NCI-H345 (cell line): ENCODE measurements around the gene SYT15.
"Not testable (repeated sequence)": the region's sequence is repeated elsewhere in the genome, so short reads cannot be mapped to it uniquely, and the experiment has no call there.

Source experiments
- DNase-seq: peaks from one replicate; lab custom pipeline; 2025; lab: John Stamatoyannopoulos, UW

Gene SYT15

DNA sequence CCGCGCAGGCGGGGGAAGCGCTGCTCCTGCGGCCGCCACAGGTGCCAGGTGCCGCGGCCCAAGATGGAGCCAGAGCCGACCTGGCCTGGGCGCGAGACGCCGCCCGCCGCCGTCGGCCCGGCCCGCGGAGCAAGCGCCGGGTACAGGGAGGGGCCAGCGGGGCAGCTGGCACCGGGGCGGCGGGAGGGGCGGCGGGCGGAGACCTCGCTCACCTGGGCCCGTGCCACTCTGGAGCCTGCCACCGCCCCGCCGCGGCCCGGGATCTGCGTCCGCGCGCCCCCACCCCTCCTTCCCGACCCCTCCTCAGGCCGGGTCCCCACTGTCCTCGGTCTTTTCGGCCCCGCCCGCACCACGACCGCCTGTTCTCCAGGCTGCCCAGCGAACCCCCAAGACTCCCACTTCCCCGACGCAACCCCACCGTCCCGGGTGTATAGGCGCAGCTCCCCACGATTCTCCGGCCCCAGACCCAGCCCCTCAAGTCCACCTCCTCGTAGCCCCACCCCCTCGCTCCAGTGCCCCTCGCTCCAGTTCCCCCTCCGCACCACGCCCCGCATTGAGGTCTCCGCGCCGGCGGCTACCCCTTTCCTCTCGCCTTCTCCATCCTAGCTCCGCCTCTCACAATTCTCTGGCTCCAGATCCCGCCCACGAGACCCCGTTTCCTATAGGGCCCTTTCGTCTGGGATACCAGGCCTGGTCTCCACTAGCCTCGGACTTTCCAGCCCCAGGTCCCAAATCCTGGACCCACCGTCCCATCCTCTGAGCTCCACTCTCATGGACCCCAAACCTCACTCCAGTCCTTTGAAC lies 22.2 kb upstream of the SYT15 start, which contains the start of gene GPRIN2:
GPRIN2 (minus strand) TSS at position 144 of the 804 bp plus-strand sequence. CDS start 5,922 bp downstream, outside the sequence.
- DNase-seq = peak; percentile 17

DNA sequence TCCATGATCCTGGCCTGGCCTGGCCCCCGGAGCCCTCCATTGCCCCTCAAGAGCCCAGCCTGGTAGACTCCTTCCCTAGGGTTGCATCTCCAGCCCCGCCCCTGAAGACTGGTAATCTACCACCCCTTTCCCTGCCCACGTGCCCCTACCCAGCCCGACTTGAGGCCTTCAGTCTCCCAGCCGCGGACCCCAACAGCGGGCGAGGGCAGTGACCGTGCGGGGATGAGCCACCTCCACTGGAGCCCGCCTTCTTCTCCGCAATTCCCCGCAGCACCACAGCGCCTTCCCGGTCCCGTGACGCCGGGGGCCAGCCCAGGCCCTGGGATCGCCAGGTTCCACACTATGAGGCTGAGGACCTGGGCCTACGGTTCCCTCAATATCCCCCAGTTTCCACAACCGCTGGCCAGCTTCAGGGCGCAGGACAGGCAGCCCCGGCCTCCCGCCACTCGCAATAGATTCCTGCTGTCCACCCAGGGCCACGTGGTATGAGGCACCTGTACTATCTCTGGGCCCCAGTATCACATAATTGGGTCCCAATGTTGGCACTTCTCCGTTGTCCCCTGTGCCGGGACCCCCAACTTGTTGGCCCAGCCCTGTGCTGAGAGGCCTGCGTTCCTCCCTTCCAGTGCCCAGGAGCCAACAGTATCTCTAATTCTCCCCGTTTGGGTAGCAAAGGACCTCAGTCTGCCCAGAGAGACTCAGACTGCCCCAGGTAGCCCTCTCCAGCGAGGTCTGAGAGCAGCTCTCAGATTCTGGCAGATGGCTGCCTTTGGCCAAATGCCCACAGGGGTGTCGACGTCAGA lies 21.4 kb upstream of the SYT15 start:
- DNase-seq = no peak

DNA sequence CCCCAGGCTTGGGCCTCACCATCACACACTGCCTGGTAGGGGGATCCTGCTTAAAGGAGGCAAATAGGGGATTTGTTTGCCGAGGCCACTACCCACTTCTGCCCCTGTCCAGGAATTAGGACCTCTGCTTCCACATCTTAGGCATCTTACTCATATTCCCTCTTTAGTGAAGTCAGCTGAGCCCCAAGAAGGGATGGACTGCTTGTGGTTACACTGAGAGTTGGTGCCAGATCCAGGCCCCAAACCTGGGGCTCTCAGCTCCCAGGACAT lies 20.9 kb upstream of the SYT15 start:
- no peak for DNase-seq

DNA sequence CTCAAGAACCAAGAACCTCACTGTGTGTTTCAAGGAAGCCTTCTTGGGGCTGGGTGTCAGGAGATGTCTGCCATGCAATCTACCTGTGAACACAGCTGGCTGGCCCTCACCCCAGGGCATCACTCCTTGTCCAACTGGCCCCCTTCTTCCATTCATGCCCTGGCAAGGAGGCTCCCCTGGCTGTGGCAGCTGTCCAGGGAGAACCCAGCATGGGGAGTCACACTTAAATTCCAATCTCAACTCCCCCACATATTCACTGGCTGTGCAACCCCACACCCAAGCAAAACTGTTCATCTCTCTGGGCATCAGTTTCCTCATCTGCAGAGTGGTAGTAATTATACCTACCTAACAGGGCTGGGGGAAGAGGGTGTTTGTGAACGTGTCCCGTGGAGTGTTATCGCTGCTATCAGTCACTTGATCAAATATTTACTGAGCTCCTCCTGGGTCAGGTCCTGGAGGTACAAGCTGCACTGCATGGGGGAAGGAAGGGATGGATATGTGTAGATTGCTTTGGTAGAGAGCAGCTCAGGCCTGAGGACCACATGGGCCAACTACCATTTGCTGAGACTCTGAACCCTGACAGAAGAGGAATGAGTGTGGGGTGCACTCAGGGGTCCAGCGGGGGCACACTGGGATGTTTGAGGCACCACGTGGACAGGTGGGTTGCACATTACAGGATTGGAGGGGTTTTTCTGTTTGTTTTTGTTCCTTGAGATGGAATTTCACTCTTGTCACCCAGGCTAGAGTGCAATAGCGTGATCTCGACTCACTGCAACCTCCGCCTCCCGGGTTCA lies 20.3 kb upstream of the SYT15 start:
- peak; percentile 7 for DNase-seq

DNA sequence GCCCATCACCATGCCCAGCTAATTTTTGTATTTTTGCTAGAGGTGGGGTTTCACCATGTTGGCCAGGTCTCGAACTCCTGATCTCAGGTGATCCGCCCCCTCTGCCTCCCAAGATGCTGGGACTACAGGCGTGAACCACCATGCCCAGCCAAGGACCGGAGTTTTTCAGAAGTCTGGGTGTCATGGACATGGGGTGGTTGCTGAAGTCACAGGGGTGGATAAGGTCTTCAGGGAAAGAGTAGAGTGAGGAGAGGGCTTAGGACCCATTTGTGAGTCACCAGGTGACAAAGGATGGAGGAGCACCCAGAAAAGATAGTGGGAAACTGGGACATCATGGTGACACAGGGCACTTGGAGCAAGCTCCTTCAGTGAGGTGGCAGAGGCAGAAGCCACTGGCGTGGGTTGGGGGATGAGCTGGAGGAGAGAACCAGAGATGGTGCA lies 19.7 kb upstream of the SYT15 start:
- DNase-seq = no peak

DNA sequence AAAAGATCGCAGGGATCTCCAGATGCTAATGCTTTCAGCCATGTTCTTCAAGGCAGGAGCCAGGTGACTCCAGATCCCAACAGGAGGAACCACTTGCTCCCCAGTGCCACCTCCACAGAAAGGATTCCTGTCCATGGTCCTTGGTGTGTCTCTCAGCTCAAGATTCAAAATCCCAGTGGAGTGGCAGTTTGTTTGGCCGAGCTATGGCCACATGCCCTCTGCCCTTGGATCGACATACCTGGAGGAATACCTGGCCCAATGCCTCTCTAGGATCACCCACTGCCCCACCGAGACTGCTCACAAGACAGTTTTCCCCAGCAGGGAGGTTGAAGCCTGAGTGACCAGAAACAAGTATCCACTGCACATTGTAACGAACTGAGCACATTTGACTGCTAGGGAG lies 18.5 kb upstream of the SYT15 start:
- no peak for DNase-seq

DNA sequence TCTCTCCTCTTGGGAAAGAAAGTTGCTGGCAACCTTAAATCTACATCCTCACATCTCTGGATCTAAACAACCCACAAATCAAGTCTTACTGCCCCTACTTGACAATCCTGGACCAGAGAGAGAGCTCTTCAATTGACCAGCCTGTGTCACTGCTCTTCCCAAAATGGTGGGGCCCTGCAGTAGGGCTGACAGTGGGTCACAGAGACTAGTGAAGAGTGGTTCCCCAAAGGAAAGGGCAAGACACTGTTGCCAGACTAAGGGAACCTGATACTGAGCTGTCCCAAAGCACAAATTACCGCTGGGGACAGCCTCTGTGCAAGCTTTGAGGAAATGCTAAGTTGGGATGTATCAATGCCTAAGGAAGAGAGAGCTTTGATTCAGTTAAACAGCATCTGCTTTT lies 18.0 kb upstream of the SYT15 start:
- no peak for DNase-seq

DNA sequence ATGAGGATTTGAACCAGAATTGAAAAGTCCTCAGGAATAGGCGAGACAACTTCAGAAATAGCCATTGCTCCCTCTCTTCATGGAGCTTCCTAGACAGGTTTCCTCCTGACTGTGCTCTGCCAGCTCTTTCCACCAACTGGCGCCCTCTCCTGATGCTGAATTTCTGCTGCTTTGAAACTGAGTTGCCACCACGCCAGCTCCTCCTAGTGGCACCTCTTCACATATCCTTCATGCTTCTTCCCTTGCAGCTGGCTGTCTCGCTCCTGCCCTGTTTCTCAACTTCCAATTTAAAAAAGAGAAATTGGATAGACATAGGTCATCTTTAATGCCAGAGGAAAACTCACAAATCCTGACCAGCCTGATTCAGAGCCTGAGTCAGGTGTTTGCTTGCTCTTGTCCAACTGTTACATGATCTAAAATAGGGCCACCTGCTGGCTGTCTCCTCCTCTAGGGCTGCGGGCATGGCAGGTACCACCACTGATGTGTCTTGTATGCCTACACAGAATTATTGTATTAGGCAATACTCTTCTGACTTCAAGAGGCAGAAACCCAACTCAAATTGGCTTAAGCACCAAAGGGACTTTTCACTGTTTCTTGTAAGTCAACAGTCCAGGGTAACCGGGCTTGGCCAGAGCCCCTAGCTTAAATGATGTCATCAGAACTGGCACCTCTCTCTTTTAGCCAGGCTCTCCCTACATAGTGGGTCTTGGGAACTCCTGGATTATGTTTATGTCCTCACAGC lies 13.2 kb upstream of the SYT15 start:
- DNase-seq = not testable (repeated sequence)

DNA sequence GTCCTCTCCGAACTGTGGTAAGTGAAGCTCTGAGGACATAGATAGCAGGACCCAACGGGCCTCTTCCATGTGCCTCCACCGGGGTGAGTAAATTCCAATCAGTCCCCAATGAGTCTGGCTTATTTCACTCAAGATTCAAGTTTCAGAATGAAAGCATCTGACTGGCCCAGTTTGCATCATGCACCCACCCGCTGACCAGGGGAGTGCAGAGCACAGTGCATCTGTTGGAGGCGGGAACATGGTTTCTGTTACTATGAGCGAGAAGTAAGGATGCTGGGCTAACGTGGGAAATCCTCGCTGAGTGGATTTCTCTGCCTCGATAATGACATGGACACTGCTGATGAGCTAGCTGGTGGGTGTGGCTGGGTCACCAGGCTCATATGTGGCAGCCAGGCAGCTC lies 11.8 kb upstream of the SYT15 start:
- not testable (repeated sequence) for DNase-seq

DNA sequence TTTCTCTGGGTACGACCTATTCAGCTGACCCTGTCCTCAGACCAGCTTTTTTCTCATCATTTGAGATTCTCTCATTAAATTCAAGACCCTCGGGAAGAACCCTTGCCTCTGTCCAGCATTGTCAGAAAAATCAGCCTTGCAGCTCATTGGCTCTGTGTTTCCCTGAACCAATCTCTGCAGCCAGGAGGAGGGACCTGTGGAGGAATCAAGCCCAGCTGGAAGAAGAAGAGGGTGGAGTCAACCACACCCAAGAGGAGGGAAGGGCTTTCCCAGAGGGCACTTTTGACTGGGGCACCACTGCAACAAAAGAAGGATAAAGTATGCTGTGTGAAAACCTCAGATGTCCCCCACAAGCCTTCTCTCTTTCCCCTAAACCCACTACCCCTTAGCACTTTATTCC lies 8.3 kb upstream of the SYT15 start:
- not testable (repeated sequence) for DNase-seq

DNA sequence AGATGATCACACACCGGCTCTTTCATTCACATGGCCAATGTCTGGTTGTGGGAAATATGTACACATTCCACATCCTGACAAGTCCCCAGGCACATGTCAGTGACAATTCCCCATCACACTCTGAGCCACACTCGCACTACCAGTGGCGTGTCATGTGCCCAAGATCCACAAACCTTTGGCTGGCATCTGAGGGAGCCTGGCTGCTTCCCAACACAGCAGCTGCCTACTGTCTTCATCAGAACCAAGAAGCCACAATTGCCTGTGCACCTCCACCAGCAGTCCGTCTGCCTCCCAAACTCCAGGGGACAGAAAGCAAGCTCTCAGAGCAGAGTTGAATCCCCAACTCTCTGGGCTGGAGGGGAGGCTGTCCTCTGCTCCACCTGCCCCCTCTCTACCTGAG lies 6.2 kb upstream of the SYT15 start:
- not testable (repeated sequence) for DNase-seq

DNA sequence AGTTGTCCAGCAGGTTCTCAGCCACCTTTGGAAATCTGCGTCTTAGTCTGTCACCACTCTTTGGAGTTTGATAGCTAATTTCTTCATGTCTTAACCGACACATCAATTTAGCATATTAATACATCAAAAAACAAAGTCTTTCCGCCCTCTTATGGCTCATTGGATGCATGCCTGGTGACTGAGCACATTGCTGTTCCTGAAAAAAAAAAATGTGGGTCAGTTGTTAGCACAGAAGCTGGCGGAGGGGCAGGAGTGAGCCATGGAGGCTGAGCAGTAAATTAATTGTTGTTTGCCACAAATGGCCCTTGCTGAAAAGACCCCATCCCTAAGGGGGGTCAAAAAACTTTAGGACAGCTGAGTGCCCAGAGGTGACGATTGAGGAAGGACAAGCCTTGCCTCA lies 5.6 kb upstream of the SYT15 start:
- DNase-seq = not testable (repeated sequence)

DNA sequence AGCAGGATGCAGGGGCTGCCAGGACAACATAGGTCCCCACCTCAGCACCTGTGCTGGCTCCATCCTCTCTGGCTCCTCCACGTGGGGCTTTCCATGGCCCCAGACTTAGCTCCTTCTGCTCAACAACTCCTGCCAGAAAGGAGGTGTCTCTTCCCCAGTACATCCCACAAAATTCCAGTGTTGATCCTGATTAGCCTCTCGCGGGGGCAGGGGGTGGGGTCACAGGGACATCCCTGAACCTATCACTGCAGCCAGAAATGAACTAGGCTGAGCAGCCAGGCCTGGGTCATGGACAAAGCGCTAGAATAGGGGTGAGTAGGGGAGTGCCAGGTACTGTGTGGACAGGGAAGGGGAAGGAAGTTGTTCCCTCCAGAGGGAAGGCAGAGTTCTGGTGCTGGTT lies 5.0 kb upstream of the SYT15 start:
- DNase-seq = not testable (repeated sequence)

DNA sequence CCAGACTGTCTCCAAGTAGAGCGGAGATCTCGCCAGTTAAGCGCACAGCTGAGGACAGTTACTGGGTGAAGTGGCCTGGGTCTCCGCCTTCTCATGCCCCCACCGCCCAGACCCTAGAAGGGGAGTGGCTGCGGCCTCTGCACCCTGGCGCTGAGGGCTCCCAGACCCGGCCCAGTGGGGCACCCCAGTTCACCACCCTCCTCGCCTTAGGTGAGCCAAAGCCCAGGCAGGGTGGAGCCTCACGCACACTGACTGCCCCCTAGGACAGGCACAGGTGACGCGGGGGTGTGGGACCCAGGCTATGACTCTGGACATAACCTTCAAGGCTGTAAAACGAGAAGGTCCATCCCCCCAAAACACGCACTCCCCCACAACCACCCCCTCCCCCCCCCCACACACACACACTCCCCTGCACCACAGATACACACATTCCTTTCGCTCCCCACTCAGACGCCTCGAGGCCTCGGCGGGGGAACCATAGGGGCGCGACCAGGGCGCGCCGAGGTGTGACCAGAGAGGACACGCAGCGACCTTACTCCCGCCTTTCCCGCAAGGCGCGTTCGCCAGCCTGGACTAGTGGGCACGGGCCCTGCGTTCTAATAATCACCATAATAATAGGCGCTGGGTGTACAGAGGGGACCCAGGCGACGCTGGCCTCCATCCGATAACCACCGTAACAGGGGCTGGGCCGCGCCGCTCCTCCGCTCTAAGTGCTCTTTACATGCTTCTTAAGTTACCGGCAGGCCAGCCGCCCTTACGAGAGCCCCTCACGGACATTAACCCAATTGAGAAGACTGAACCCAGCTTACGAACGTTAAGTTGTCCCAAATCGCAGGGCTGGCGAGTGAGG lies 1.1 kb upstream of the SYT15 start:
- not testable (repeated sequence) for DNase-seq

DNA sequence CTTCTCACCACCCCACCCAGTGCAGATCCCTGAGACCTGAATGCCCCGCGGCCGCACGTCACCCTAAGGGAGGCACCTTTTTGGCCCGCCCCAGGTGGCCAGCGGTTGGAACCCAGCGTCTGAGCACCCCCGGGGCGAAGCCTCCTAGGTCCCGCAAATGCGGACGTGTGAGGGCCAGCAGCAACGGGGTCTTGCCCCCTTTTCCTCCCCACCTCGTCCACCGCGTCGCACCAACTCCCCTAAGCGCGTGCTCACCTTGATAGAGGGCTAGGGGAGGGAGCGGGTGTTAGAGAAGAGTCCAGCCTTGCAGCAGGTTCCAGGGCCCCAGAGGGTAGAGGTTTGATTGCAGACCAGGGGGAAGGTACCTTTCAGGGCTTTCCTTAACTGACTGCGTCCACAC lies 450 bp downstream of the SYT15 start:
- DNase-seq = not testable (repeated sequence)

DNA sequence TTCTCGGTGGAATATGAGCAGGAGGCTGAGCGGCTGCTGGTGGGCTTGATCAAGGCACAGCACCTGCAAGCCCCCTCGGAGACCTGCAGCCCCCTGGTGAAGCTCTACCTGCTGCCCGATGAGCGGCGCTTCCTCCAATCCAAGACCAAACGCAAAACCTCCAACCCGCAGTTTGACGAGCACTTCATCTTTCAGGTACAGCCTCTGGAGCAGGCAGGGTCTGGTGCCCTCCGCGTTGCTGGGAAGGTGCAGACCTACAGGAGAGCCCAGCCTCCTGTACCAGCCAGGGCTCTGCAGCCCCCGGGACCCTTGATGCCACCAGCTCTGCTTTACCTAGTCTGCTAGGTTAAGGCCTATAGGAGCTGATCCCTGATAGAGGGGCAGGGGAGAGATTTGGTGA lies 3.1 kb downstream of the SYT15 start:
- not testable (repeated sequence) for DNase-seq

DNA sequence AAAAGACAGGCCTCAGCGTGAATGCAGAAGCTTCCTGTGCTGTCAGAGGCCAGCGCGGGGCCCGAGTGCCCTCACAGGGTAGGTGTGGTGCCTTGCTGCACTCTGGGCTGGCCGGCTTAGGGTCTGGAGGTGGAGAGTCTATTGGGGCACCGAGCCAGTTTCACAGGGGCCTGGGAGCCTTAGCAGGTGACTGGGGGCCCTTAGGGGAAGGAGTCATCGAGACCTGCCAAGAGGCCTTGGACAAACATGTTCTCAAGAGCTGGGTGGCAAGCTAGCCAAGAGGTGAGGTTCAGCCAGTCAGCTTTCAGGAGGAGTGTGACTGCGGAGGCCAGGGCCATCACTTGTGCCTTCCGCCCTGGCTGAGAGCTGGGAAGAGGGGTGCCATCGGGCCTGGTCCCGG lies 3.6 kb downstream of the SYT15 start:
- DNase-seq = not testable (repeated sequence)

DNA sequence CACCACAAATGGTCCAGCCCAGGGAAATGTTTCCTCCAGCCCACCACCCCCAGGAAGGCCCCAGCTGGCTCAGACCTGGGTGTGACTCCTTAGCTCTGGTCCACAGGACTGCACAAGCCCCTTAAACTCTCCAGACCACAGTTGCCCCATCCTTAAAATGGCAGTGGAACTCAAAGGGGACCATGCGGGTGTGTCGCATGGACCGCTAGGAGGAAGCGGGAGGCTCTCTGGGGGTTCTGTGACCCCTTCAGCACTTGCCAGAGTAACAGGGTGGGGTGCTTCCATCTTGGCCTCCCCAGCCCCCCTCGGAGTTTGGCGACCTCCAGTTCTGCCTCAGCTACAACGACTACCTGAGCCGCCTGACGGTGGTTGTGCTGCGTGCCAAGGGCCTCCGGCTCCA lies 5.3 kb downstream of the SYT15 start:
- not testable (repeated sequence) for DNase-seq

DNA sequence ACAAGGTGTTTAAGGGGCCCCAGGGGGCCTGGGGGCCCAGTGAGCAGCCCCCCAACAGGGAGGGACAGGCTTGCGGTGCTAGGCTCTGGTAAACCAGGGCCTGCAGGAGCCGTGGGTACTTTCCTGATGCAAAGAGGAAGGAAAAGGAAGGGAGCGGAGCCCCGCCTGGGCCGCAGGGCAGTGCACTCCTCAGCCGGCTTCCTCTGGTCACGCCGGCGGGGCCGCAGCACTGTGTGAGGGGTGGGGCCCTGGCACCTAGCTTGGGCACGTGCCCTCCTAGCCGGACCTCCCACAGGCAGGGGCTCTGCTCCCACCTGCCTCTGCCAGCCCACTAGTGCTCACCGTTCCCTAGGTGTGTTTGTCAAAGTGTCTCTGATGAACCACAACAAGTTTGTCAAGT lies 6.3 kb downstream of the SYT15 start:
- DNase-seq = not testable (repeated sequence)

DNA sequence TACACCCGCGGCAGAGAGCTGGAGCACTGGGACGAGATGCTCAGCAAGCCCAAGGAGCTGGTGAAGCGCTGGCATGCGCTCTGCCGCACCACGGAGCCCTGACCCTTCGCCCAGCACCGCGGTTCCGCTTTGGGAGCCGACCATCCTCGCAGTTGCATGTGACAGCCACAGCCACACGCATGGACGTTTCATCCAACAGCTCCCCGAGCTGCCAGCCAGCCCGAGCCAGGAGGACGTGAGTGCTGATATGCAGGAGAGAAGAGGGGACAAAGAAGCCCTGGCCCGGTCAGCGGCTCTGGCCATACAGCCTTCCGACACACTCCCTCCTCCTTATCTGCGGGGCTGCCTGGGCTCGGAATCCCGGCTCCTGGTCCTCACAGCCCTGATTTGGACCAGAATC lies 8.6 kb downstream of the SYT15 start:
- DNase-seq = not testable (repeated sequence)

DNA sequence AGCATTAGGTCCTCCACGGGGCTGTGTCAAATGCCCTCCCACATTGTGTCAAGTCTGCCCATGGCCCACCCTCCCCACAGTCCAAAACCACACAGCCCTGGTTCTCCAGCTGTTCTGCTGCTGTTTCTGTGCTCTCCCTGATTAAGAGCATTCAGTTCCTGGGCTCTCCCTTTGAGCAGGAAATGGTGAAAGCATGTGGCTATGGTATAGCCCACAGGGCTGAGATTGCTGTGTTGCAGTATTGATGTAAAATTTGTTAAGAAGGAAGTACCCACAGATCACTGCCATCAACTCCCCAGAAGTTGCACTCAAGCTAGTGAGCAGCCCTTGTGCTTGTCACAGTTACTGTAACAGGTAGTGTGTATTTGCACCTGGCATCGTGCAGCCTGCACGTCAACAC lies 9.3 kb downstream of the SYT15 start:
- not testable (repeated sequence) for DNase-seq
